Activated T-helper 2 cell treated with anti-CD3 and anti-CD28 coated beads, Interferon-gamma antibody, Interleukin-2, Interleukin-4, amounts not matched to agents 10 μg/mL and 5 μg/mL and 100 μg/mL, durations not matched to agents 14 hours and 24 hours and 36 hours (primary cell): ENCODE results near the gene ADRA2C. TPM values are rescaled to one million over a fixed set of nuclear protein-coding genes. Genes with fewer than 3 reads are reported as not detected.

Experiments used
- DNase-seq: peaks from one replicate; pipeline ENCODE4 v3.0.0; 2021; ENCODE audit warnings: low spot score
- H3K27ac Mint-ChIP-seq: one replicate; pipeline ENCODE4 v1.8.0; 2021; ENCODE audit warnings: mixed read lengths
- H3K27me3 Mint-ChIP-seq: one replicate; pipeline ENCODE4 v1.8.0; 2021; ENCODE audit warnings: low read depth, mixed read lengths
- H3K36me3 Mint-ChIP-seq: one replicate; pipeline ENCODE4 v1.8.0; 2021; ENCODE audit warnings: low read depth, mixed read lengths
- H3K4me1 Mint-ChIP-seq: one replicate; pipeline ENCODE4 v1.8.0; 2021; ENCODE audit warnings: low read depth, mixed read lengths
- H3K4me3 Mint-ChIP-seq: one replicate; pipeline ENCODE4 v1.8.0; 2021; ENCODE audit warnings: low read depth, mild to moderate bottlenecking, moderate library complexity, mixed read lengths
- H3K9me3 Mint-ChIP-seq: one replicate; pipeline ENCODE4 v1.8.0; 2021; ENCODE audit warnings: mixed read lengths
- intact Hi-C: fragments of 100-400 bp; cut with micrococcal nuclease; formaldehyde crosslinking; loops from one replicate; pipeline ENCODE4 v1.15.1; 2023
- total RNA-seq: library from RNA; stranded (reverse); gene quantifications from 2 replicates; pipeline ENCODE4 v1.2.3, GENCODE V29; 2022

ADRA2C gene
- total RNA-seq, 1 donor from 2014 or later = not detected

DNA sequence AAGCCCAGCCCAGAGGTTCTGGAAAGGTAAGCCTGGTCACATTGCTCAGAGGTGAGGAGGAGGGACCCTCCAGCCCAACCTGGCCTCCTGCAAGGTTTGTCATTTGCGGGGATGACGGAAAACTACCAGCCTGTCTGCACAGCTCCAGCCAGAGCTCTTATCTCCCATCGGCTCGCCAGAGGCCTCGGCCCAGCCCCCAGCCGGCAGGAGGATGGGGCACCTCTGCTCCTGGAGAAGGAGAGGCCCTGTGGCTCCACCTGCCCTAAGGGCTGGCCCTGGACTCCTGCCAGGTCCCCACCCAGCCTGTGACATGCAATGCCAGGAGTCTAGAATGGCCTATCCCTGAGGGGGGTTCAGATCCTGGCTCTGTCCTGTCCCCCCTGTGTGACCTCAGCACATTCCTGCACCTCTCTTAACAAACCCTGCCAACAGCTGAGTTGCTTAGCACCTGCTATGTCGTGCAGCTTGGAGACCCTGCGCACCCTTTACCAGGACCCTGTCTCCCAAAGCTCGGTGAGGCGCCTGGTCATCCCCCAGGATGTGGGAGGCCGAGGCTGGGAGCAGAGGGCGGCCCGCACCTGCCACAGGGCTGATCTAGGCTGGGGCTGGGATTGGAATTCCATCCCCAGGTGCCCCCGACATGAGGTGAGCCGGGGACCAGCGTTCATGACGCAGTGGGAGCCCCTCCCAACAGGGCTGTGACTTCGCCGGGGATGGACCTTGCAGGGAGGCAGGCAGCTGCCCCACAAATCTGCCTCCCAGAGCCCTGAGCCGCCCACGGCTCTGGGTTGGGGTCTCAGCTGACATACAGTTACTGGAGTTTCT lies 14.4 kb downstream of the ADRA2C start:
- no peaks in the 10 kb centered on the region for H3K27me3 Mint-ChIP-seq
- H3K4me3 Mint-ChIP-seq = no peak overlapping the region
- H3K27ac Mint-ChIP-seq = no peak overlapping the region
- intact Hi-C loops = no loop called here
- no peaks in the 10 kb centered on the region for H3K4me1 Mint-ChIP-seq
- H3K36me3 Mint-ChIP-seq = no peaks in the 10 kb centered on the region
- no peaks in the 10 kb centered on the region for H3K9me3 Mint-ChIP-seq
- DNase-seq = no peak

DNA sequence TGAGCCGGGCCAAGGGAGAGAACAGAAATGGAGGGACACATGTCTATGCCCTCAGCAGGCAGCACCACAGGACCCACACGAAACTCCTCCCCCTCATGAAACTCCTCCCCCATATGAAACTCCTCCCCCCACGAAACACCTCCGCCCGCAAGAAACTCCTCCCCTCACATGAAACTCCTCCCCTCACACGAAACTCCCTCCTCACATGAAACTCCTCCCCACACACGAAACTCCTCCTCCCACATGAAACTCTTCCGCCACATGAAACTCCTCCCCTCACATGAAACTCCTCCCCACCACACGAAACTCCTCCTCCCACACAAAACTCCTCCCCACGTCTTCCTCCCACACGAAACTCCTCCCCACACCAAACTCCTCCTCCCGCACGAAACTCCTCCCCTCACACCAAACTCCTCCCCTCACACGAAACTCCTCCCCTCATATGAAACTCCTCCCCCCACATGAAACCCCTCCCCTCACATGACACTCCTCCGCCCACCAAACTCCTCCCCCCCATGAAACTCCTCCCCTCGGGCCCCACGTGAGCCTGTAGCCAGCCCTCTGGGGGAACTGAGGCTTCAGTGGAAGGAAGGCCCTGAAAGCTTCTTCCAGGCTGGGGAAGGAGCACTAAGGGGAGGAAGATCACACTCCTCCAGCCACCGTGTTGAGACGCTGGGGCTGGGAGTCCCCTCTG lies 15.2 kb downstream of the ADRA2C start:
- no peaks in the 10 kb centered on the region for H3K9me3 Mint-ChIP-seq
- DNase-seq = no peak
- intact Hi-C loops = no loop called here
- no peaks in the 10 kb centered on the region for H3K4me1 Mint-ChIP-seq
- no peaks in the 10 kb centered on the region for H3K27me3 Mint-ChIP-seq
- no peak overlapping the region for H3K27ac Mint-ChIP-seq
- H3K4me3 Mint-ChIP-seq = no peak overlapping the region
- H3K36me3 Mint-ChIP-seq = no peaks in the 10 kb centered on the region

DNA sequence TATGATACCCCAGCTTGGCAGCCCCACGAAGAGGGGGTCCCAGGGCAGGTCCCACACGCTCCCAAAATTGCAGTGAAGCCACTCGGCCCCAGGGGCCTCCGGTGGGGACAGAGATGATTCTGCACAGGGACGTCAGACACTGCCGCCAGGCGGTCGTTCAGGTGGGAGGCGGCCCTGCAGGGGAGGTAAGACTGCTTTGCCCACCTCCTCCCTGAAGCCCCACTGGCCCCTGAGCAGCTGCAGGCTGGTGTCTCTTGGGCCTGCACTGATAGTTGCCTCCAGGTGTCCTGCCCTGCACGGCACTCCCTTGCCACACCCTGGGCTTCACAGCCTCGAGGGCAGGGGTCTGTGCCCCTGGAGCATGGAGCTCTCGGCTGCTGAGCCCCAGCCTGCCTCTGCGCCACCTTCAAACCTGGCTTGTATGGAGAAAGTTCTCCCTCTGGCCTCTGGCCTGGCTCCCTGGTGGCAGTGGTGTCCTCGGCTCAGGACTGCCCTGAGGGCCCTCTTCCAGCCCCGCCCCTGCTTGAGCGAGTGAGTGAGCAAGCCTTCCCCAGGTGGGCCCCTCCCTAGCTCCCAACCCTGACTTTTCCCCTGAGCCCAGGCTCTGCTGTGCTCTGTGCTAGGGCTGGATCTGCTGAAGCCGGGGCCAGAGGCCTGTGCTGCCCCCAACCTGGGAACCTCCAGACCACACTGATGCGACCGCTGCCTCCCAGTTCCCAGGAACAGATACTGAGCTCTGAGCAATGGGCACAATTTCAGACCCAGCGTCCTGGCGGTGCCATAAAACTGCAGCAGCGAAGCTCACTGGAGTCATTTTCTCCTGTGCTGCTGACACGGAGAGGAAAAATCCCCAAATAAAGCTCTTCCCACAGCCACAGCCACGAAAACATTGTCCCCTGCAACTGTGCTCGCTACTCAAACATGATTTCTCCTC lies 16.1 kb downstream of the ADRA2C start:
- intact Hi-C loops = no loop called here

DNA sequence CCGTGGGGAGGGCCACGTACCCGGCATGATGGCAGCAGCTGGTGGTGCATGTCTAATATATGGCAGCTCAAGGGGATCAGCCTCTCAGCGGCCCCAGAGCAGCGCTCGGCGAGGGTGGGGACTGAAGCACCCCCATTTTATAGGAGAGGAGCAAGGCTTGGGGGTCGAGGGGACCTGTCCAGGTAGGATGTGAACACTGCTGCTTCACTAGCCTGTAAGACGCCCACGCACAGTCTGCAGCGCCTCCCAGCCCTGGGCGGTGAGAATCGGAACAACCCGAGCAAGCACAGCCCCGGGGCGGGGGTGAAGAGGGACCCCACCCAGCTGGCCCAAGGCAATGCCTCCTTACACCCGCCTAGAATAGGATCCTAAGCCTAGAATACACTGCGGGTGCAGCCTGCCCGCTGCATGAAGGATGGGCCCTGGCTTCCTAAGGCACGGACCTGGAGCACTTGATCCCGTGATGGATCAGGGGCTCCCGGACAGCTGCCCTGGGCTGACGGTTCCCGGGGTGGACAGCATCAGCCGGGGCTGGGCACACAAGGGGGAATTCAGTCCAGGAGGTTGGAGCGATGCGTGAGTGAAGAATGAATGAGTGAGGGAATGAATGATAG lies 17.6 kb downstream of the ADRA2C start:
- H3K27ac Mint-ChIP-seq = no peak overlapping the region
- DNase-seq = no peak
- H3K4me1 Mint-ChIP-seq = no peaks in the 10 kb centered on the region
- intact Hi-C loops = no loop called here
- H3K36me3 Mint-ChIP-seq = no peaks in the 10 kb centered on the region
- H3K27me3 Mint-ChIP-seq = no peaks in the 10 kb centered on the region
- H3K4me3 Mint-ChIP-seq = no peak overlapping the region
- no peaks in the 10 kb centered on the region for H3K9me3 Mint-ChIP-seq

More for the DNA sequence above, 16.1 kb downstream of the ADRA2C start:
- no peaks in the 10 kb centered on the region for H3K27me3 Mint-ChIP-seq
- H3K4me3 Mint-ChIP-seq = no peak overlapping the region
- no peak for DNase-seq
- no peaks in the 10 kb centered on the region for H3K9me3 Mint-ChIP-seq
- H3K36me3 Mint-ChIP-seq = no peaks in the 10 kb centered on the region
- no peak overlapping the region for H3K27ac Mint-ChIP-seq
- no peaks in the 10 kb centered on the region for H3K4me1 Mint-ChIP-seq

DNA sequence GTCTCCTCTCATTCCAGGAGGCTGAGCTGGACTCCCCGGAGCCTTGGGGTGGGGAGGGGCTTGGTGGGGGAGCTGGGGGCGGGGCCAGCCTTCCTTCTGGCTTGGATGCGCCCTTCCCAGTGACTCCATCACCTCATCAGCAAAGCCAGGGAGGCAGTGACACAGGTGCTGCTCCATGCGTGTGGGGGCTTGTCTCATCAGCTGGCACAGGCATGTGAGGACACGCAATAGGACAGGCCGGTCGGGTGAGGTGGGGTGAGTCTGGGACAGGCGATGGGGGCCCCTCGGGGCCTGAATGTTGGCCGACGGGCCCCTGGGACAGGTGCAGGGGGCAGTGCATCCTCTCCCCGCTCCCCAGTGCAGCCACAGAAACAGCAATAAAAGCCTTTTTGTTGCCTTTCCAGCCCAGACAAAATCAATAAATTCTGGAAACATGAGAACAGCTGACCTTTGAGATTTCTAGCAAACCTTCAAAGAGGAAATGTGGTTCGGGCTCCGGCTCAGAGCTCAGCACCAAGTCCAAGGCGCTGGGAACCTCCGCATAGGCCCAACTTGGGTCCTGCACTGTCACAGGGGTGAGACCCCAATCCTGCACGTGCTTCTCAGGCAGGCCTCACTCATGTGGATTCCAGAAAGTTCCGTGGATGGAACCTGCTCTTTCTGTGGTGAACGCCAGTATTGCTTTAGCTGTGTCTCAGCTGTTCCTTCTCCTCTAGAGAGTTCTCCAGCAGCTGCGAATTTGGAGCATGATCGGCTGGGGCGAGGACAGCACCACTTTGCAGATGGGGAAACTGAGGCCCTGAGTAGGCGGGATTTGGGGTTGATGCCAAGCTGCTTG lies 18.5 kb downstream of the ADRA2C start:
- Mint-ChIP-seq H3K27ac (no peak overlapping the region), H3K27me3 (no peaks in the 10 kb centered on the region), H3K9me3 (no peaks in the 10 kb centered on the region), H3K4me1 (no peaks in the 10 kb centered on the region), H3K36me3 (no peaks in the 10 kb centered on the region), H3K4me3 (no peak overlapping the region)
- intact Hi-C loops = no loop called here
- DNase-seq = no peak

DNA sequence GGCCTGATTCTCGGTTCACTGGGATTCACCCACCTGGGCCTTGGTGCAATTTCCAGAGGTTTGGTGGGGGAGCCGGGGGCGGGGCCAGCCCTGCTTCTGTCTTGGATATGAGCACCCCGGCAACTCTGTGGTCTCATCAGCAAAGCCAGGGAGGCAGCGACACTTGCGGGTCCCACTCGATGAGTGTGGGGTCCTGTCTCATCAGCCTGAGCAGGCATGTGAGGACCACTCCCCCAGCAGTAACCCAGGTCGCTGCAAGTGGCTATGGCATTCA lies 19.0 kb downstream of the ADRA2C start:
- no peak for DNase-seq
- no peaks in the 10 kb centered on the region for H3K9me3 Mint-ChIP-seq
- H3K4me3 Mint-ChIP-seq = no peak overlapping the region

DNA sequence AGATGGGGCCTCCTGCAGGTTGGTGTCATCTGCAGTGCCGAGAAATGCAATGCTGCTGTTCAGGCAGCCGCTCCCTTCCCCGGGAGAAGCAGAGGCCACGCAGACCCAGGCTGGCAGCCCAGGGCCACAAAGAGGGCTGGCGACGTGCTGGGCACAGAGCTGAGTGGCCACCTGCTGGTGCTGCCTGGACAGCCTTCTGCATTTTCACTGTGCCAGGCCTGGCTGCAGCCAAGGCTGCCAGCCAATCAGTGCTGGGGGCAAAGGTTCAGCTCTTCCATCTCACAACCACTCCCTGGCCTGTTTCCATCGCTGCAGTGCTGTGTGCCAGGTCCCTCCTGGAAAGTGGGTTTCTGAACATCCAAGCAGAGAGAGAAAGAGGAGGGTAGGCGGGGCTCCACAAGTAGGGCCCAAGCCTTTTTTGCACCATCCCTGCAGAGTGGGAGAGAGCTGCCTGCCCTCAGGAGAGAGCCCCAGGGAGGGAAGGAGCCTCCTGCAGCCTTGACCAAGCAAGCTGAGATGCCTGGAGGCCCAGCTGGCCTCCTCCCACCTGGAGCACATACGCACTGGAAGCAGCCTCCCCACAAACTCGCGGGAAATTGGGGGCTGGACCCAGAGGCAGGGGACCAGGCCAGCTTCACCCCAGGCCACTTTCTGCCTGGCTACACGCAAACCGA lies 20.1 kb downstream of the ADRA2C start:
- H3K9me3 Mint-ChIP-seq = no peaks in the 10 kb centered on the region
- intact Hi-C loops = no loop called here
- no peak overlapping the region for H3K4me3 Mint-ChIP-seq
- no peaks in the 10 kb centered on the region for H3K36me3 Mint-ChIP-seq
- no peaks in the 10 kb centered on the region for H3K27me3 Mint-ChIP-seq
- no peaks in the 10 kb centered on the region for H3K4me1 Mint-ChIP-seq
- no peak overlapping the region for H3K27ac Mint-ChIP-seq
- no peak for DNase-seq

More for the DNA sequence above, 19.0 kb downstream of the ADRA2C start:
- Mint-ChIP-seq H3K36me3 (no peaks in the 10 kb centered on the region), H3K27ac (no peak overlapping the region), H3K4me1 (no peaks in the 10 kb centered on the region), H3K27me3 (no peaks in the 10 kb centered on the region)
- intact Hi-C loops = no loop called here

DNA sequence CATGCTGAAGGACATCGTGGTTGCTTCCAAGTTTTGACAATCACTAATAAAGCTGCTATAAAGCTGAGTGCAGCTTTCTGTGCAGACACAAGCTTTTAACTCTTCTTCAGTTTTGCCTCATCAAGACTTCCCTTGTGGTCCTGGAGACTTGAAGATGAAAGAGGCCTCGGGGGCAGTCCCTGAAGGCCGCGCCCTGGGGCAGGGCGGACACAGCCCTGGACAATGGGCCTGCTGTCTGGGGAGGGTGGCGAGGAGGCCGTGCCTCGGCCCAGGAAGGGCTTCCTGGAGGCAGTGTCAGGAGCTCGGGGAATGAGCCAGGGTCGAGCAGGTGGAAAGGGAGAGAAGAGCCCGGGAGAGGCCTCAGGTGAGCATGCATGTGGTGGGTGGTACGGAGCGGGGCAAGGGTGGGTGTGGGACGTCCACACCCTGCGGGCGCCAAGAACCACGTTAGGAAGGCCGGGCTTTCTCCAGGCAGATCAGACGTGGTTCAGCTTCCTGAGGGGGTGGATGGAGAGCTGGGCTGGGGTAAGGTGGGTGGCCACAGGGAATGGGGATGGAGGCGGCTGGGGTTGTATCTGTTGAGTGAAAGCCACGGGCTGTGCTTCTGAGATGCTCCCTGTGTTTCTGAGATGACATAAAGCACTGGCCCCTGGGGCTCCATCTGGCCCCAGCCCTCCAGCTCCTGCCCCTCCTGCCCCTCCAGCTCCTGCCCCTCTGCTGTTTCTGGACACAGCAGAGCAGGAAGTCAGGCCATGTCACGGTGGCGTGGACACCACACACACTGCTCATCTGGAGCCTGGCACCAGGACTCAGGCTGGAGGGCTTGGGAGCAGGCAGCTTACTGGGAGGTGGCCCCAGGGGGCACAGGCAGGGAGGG lies 21.5 kb downstream of the ADRA2C start:
- Mint-ChIP-seq H3K27me3 (no peaks in the 10 kb centered on the region), H3K9me3 (no peaks in the 10 kb centered on the region), H3K27ac (no peak overlapping the region), H3K4me1 (no peaks in the 10 kb centered on the region), H3K36me3 (no peaks in the 10 kb centered on the region), H3K4me3 (no peak overlapping the region)
- intact Hi-C loops = no loop called here
- no peak for DNase-seq

DNA sequence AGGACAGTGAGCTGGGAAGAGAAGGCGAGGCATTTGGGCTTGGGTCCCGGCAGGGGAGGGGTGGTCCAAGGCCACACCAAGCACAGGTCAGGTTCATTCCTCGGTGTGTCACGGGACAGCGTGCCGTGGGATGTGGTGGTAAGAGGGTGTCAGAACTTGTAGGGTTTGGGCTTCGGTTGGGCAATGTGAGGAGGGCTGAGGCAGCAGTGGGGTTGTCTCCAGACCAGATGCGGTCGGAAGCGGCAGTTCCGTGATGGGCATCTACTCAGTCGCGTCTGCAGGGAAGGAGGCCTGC lies 22.1 kb downstream of the ADRA2C start:
- no peaks in the 10 kb centered on the region for H3K4me1 Mint-ChIP-seq
- H3K36me3 Mint-ChIP-seq = no peaks in the 10 kb centered on the region
- no peak overlapping the region for H3K27ac Mint-ChIP-seq
- intact Hi-C loops = no loop called here
- H3K4me3 Mint-ChIP-seq = no peak overlapping the region
- no peaks in the 10 kb centered on the region for H3K27me3 Mint-ChIP-seq
- DNase-seq = no peak
- H3K9me3 Mint-ChIP-seq = no peaks in the 10 kb centered on the region

DNA sequence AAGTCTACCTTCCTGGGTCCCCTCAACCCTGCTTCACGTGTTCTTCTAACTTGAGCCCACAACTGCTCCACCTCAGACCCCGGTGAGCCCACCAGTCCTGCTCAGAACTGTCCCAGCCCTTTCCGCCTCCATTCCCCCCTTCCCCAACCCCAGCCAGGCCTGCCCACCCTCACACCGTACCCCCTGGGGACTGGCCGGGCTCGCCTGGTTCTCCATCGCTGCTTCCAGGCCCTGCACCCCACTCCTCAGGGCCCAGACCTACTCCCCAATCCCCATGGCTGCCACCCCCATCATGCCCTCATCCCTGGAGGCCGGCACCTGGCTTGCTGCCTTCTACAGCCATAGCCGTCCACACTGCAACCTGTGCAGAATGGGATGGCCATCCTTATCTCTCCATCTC lies 23.4 kb downstream of the ADRA2C start:
- H3K27me3 Mint-ChIP-seq = no peaks in the 10 kb centered on the region
- H3K4me3 Mint-ChIP-seq = no peak overlapping the region
- intact Hi-C loops = no loop called here
- peaks cover 5% of the 10 kb centered on the region for H3K9me3 Mint-ChIP-seq
- H3K4me1 Mint-ChIP-seq = no peaks in the 10 kb centered on the region
- no peaks in the 10 kb centered on the region for H3K36me3 Mint-ChIP-seq
- H3K27ac Mint-ChIP-seq = no peak overlapping the region
- no peak for DNase-seq

DNA sequence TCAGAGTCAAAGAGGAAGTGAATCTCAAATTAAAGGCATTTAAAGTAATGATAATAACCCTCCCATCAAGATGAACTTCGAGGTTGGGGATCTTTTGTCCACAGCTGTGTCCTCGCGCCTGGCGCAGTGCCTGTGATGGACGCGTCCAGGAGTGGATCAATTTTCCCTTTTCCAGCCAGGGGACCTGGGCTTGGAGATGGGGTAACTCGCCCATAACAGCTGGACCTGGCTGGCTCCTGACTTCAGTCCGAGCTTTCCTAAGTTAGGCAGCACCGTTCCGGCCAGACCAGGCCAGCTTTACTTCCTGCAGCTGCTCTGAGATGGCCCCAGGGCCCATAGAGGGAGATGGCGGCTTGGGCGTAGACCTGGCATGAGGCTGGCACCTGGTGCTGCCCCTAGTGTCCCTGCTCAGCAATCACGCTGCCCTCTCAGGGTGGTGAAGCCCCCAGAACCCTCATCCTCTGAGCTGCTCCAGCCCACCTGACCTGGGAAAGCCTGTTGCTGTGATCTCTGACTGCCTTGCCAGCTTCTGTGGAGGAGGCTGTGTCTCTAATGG lies 23.9 kb downstream of the ADRA2C start:
- Mint-ChIP-seq H3K27ac (no peak overlapping the region), H3K9me3 (peaks cover 10% of the 10 kb centered on the region), H3K4me3 (no peak overlapping the region), H3K36me3 (no peaks in the 10 kb centered on the region), H3K27me3 (no peaks in the 10 kb centered on the region), H3K4me1 (no peaks in the 10 kb centered on the region)
- intact Hi-C loops = no loop called here
- DNase-seq = no peak
